Measurements from ENCODE around the gene MAP1LC3B2. TPM values are rescaled to one million over a fixed set of nuclear protein-coding genes. Genes with fewer than 3 reads are reported as not detected.
A peak's percentile ranks its signal among the peaks of the same experiment; 100 is the strongest.

MAP1LC3B2 gene
- total and polyA plus RNA-seq, 2 experiments from 2014 or later: 3.3 TPM; not detected in 1

- no peaks in the 10 kb centered on the region for H3K36me3 ChIP-seq (replicated peaks; ENCODE audit: insufficient read depth, low read depth)
- TF ChIP-seq EZH2 (IDR thresholded peaks at IDR 0.05; ENCODE audit: borderline replicate concordance): no peak
- TF ChIP-seq EZH2phosphoT487 (IDR thresholded peaks at IDR 0.05; ENCODE audit: low read depth, severe bottlenecking, unreplicated experiment): no peak
- no peak for TF ChIP-seq CTCF (IDR thresholded peaks at IDR 0.05; ENCODE audit: poor library complexity)
- 86% methylated on average over 4 of the region's 4 CpGs for WGBS (ENCODE audit: low lambda C conversion rate, missing lambda C conversion rate)
- no peaks in the 10 kb centered on the region for H3K4me1 ChIP-seq (ENCODE audit: insufficient read depth)
- no peaks in the 10 kb centered on the region for H3K27me3 ChIP-seq
- H4K20me1 ChIP-seq (ENCODE audit: insufficient read depth, poor library complexity, severe bottlenecking): no peaks in the 10 kb centered on the region
- no peak overlapping the region for H2AFZ ChIP-seq
- H3K4me2 ChIP-seq: no peak overlapping the region
- no peak overlapping the region for H3K4me3 ChIP-seq
- H3K79me2 ChIP-seq: no peaks in the 10 kb centered on the region
- no peaks in the 10 kb centered on the region for H3K9me3 ChIP-seq (ENCODE audit: low read depth)
- H3K27ac ChIP-seq: no peak overlapping the region
- H3K9me2 ChIP-seq (replicated peaks; ENCODE audit: insufficient read depth): no peaks in the 10 kb centered on the region
- no peak for DNase-seq (ENCODE audit: low spot score)
These were observed 18.0 kb downstream of the MAP1LC3B2 start for GRCh38 chr12:116577154-116577561.

GRCh38 chr12:116578051-116578450, 18.9 kb downstream of the MAP1LC3B2 start:
- H2AFZ ChIP-seq: no peak overlapping the region
- no peaks in the 10 kb centered on the region for H3K36me3 ChIP-seq (replicated peaks; ENCODE audit: insufficient read depth, low read depth)
- H3K4me3 ChIP-seq: no peak overlapping the region
- no peak for TF ChIP-seq EZH2 (IDR thresholded peaks at IDR 0.05; ENCODE audit: borderline replicate concordance)
- no peak for TF ChIP-seq EZH2phosphoT487 (IDR thresholded peaks at IDR 0.05; ENCODE audit: low read depth, severe bottlenecking, unreplicated experiment)
- TF ChIP-seq CTCF (IDR thresholded peaks at IDR 0.05; ENCODE audit: poor library complexity): no peak
- H3K79me2 ChIP-seq: no peaks in the 10 kb centered on the region
- H3K9me3 ChIP-seq (ENCODE audit: low read depth): no peaks in the 10 kb centered on the region
- H3K27ac ChIP-seq: no peak overlapping the region
- no peak for DNase-seq (ENCODE audit: low spot score)
- no peak overlapping the region for H3K4me2 ChIP-seq
- no peaks in the 10 kb centered on the region for H3K27me3 ChIP-seq
- 100% methylated on average over 1 of the region's 1 CpG for WGBS (ENCODE audit: low lambda C conversion rate, missing lambda C conversion rate)
- no peaks in the 10 kb centered on the region for H3K4me1 ChIP-seq (ENCODE audit: insufficient read depth)
- H3K9me2 ChIP-seq (replicated peaks; ENCODE audit: insufficient read depth): no peaks in the 10 kb centered on the region
- H4K20me1 ChIP-seq (ENCODE audit: insufficient read depth, poor library complexity, severe bottlenecking): no peaks in the 10 kb centered on the region

GRCh38 chr12:116582610-116583009, 23.4 kb downstream of the MAP1LC3B2 start:
- Histone ChIP-seq H3K27ac (no peak overlapping the region), H3K79me2 (no peaks in the 10 kb centered on the region), H4K20me1 (ENCODE audit: insufficient read depth, poor library complexity, severe bottlenecking) (no peaks in the 10 kb centered on the region), H3K4me2 (no peak overlapping the region), H3K9me3 (ENCODE audit: low read depth) (no peaks in the 10 kb centered on the region), H3K4me1 (ENCODE audit: insufficient read depth) (no peaks in the 10 kb centered on the region), H3K4me3 (no peak overlapping the region), H3K9me2 (replicated peaks; ENCODE audit: insufficient read depth) (no peaks in the 10 kb centered on the region), H2AFZ (no peak overlapping the region), H3K36me3 (replicated peaks; ENCODE audit: insufficient read depth, low read depth) (no peaks in the 10 kb centered on the region), H3K27me3 (no peaks in the 10 kb centered on the region)
- peak; percentile 66 for DNase-seq (ENCODE audit: low spot score)
- TF ChIP-seq EZH2phosphoT487 (IDR thresholded peaks at IDR 0.05; ENCODE audit: low read depth, severe bottlenecking, unreplicated experiment): no peak
- no peak for TF ChIP-seq CTCF (IDR thresholded peaks at IDR 0.05; ENCODE audit: poor library complexity)
- no peak for TF ChIP-seq EZH2 (IDR thresholded peaks at IDR 0.05; ENCODE audit: borderline replicate concordance)
- 58% methylated on average over 11 of the region's 11 CpGs for WGBS (ENCODE audit: low lambda C conversion rate, missing lambda C conversion rate)

Data from hepatocyte (in vitro differentiated cells).